Iris pigment epithelial cell (primary cell): ENCODE results near the gene FAM53B.
"Not testable (repeated sequence)": the region's sequence is repeated elsewhere in the genome, so short reads cannot be mapped to it uniquely, and the experiment has no call there.

Experiments used
- DNase-seq: peaks from one replicate; pipeline ENCODE4 v3.0.0-alpha.2; 2011; ENCODE audit warnings: low read depth

FAM53B gene

GRCh38 chr10:124610186-124610585, 134.0 kb downstream of the FAM53B start:
- DNase-seq: not testable (repeated sequence)

GRCh38 chr10:124609698-124610097, 134.5 kb downstream of the FAM53B start:
- DNase-seq: no peak

GRCh38 chr10:124608093-124608721, 136.0 kb downstream of the FAM53B start:
- no peak for DNase-seq

- no peak for DNase-seq
Observed at GRCh38 chr10:124607693-124608092, 136.5 kb downstream of the FAM53B start.

GRCh38 chr10:124606822-124607221, 137.4 kb downstream of the FAM53B start:
- no peak for DNase-seq

GRCh38 chr10:124605856-124606812, 138.0 kb downstream of the FAM53B start:
- no peak for DNase-seq

GRCh38 chr10:124605481-124605855, 138.7 kb downstream of the FAM53B start:
- no peak for DNase-seq

- no peak for DNase-seq
Observed at GRCh38 chr10:124605001-124605370, 139.2 kb downstream of the FAM53B start.

GRCh38 chr10:124604214-124605000, 139.8 kb downstream of the FAM53B start:
- DNase-seq: no peak

GRCh38 chr10:124603376-124604213, 140.6 kb downstream of the FAM53B start:
- DNase-seq: no peak

GRCh38 chr10:124602646-124603365, 141.4 kb downstream of the FAM53B start:
- no peak for DNase-seq

- no peak for DNase-seq
Observed at GRCh38 chr10:124602121-124602561, 142.0 kb downstream of the FAM53B start.

GRCh38 chr10:124601431-124602120, 142.6 kb downstream of the FAM53B start:
- DNase-seq: no peak

GRCh38 chr10:124601016-124601415, 143.2 kb downstream of the FAM53B start:
- DNase-seq: no peak

- no peak for DNase-seq
Observed at GRCh38 chr10:124600051-124600880, 143.9 kb downstream of the FAM53B start.

GRCh38 chr10:124599588-124600050, 144.6 kb downstream of the FAM53B start:
- no peak for DNase-seq

- no peak for DNase-seq
Observed at GRCh38 chr10:124598773-124599587, 145.2 kb downstream of the FAM53B start.

- DNase-seq: no peak
Observed at GRCh38 chr10:124598196-124598595, 146.0 kb downstream of the FAM53B start.

- DNase-seq: no peak
Observed at GRCh38 chr10:124597846-124598165, 146.4 kb downstream of the FAM53B start.
